ENCODE data around the gene RAX2.
"Not testable (repeated sequence)": the region's sequence is repeated elsewhere in the genome, so short reads cannot be mapped to it uniquely, and the experiment has no call there.

Gene RAX2

GRCh38 chr19:3771906-3772455 is at the start of gene RAX2:
TSS of gene RAX2 (minus strand) at chr19:3772228. CDS start at chr19:3771742, 486 bp downstream.
- DNase-seq = no peak

GRCh38 chr19:3821156-3821555 is 49.1 kb upstream of the RAX2 start:
- DNase-seq = no peak

GRCh38 chr19:3819989-3820388 is 48.0 kb upstream of the RAX2 start:
- no peak for DNase-seq

GRCh38 chr19:3818918-3819317 is 46.9 kb upstream of the RAX2 start:
- DNase-seq = no peak

- DNase-seq = peak in 5 of 58 donors; percentile 12 to 39 (median 18)
These were observed 46.4 kb upstream of the RAX2 start for GRCh38 chr19:3818466-3818865.

GRCh38 chr19:3817761-3818160 is 45.7 kb upstream of the RAX2 start:
- DNase-seq = no peak

GRCh38 chr19:3816566-3817218 is 44.7 kb upstream of the RAX2 start:
- DNase-seq = no peak

- not testable (repeated sequence) for DNase-seq
These were observed 44.1 kb upstream of the RAX2 start for GRCh38 chr19:3816148-3816547.

- no peak for DNase-seq
These were observed 42.6 kb upstream of the RAX2 start for GRCh38 chr19:3814648-3815047.

GRCh38 chr19:3813473-3814392 is 41.7 kb upstream of the RAX2 start:
- no peak for DNase-seq

GRCh38 chr19:3810708-3811355 is 38.8 kb upstream of the RAX2 start:
- no peak for DNase-seq

GRCh38 chr19:3809881-3810707 is 38.1 kb upstream of the RAX2 start:
- DNase-seq = no peak

GRCh38 chr19:3808420-3809143 is 36.6 kb upstream of the RAX2 start:
- peak in 1 of 58 donors; percentile 9 for DNase-seq

- DNase-seq = no peak
These were observed 35.7 kb upstream of the RAX2 start for GRCh38 chr19:3807574-3808354.

GRCh38 chr19:3807131-3807480 is 35.1 kb upstream of the RAX2 start:
- no peak for DNase-seq

GRCh38 chr19:3805859-3806258 is 33.8 kb upstream of the RAX2 start:
- DNase-seq = no peak

- no peak for DNase-seq
These were observed 32.4 kb upstream of the RAX2 start for GRCh38 chr19:3804429-3804828.

- DNase-seq = no peak
These were observed 32.0 kb upstream of the RAX2 start for GRCh38 chr19:3803986-3804385.

GRCh38 chr19:3803114-3803888 is 31.3 kb upstream of the RAX2 start:
- no peak for DNase-seq
